Activated CD4-positive, alpha-beta T cell treated with anti-CD3 and anti-CD28 coated beads, Interleukin-2, amount 10 ng/mL, durations not matched to agents 24 days and 14 days (primary cell): ENCODE measurements around the gene MSMP. TPM values are rescaled to one million over a fixed set of nuclear protein-coding genes. Genes with fewer than 3 reads are reported as not detected.

Experiments used
- DNase-seq: peaks from one replicate; pipeline ENCODE4 v3.0.0; 2022
- H3K27ac Mint-ChIP-seq: one replicate; pipeline ENCODE4 v1.8.0; 2022; ENCODE audit warnings: mild to moderate bottlenecking, mixed read lengths
- H3K27me3 Mint-ChIP-seq: one replicate; pipeline ENCODE4 v1.8.0; 2022; ENCODE audit warnings: mixed read lengths
- H3K36me3 Mint-ChIP-seq: one replicate; pipeline ENCODE4 v1.8.0; 2022; ENCODE audit warnings: low read depth, mild to moderate bottlenecking, mixed read lengths
- H3K4me1 Mint-ChIP-seq: one replicate; pipeline ENCODE4 v1.8.0; 2021; ENCODE audit warnings: mixed read lengths
- H3K4me3 Mint-ChIP-seq: one replicate; pipeline ENCODE4 v1.8.0; 2022; ENCODE audit warnings: mild to moderate bottlenecking, moderate library complexity, mixed read lengths
- H3K9me3 Mint-ChIP-seq: one replicate; pipeline ENCODE4 v1.8.0; 2021; ENCODE audit warnings: mixed read lengths
- intact Hi-C: fragments of 100-400 bp; cut with micrococcal nuclease; formaldehyde crosslinking; loops from one replicate; pipeline ENCODE4 v1.15.1; 2023
- total RNA-seq: library from RNA; stranded (reverse); gene quantifications from 2 replicates; pipeline ENCODE4 v1.2.3, GENCODE V29; 2022

MSMP gene, protein sequence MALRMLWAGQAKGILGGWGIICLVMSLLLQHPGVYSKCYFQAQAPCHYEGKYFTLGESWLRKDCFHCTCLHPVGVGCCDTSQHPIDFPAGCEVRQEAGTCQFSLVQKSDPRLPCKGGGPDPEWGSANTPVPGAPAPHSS
- 0.88 TPM in 1 of 2 replicates, not detected in the other for total RNA-seq

DNA sequence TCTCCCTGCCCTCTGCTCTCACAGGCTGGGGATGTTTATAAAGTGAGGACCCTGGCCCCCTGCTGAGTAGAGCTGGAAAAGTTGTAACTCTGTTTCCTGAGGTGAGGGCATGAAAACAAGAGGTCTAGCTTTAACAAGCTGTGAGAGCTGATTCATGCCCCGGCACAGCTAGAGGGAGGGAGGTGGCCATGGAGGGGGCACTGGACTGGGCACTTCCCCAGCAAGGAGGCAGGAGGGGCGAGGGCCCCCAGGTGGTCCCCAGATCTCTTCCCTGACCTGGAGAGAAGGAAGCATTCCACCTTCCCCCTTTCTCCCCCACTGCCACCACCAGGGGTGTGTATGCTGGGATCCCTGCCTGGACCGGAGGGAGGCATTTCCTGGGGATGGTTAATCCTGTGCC is at the start of gene MSMP:
MSMP (minus strand) TSS at position 13 of the 400 bp plus-strand sequence. CDS start 147 bp downstream, outside the sequence.
- no peak within 1 kb of the TSS for H3K4me3 Mint-ChIP-seq
- H3K27me3 Mint-ChIP-seq: no peaks in the 10 kb centered on the region
- no peak within 1 kb of the TSS for H3K27ac Mint-ChIP-seq
- H3K36me3 Mint-ChIP-seq: peaks cover 32% of the 10 kb centered on the region
- intact Hi-C loops: no loop called here
- no peaks in the 10 kb centered on the region for H3K9me3 Mint-ChIP-seq
- DNase-seq: no peak
- H3K4me1 Mint-ChIP-seq: peaks cover 41% of the 10 kb centered on the region

GRCh38 chr9:35801328-35802128 is 47.5 kb upstream of the MSMP start:
- Mint-ChIP-seq H3K4me3 (no peak overlapping the region), H3K27ac (no peak overlapping the region), H3K27me3 (no peaks in the 10 kb centered on the region), H3K9me3 (no peaks in the 10 kb centered on the region), H3K36me3 (peaks cover 37% of the 10 kb centered on the region), H3K4me1 (peaks cover 16% of the 10 kb centered on the region)
- intact Hi-C loops: no loop called here
- DNase-seq: no peak

- Mint-ChIP-seq H3K27ac (no peak overlapping the region), H3K4me1 (peaks cover 16% of the 10 kb centered on the region), H3K36me3 (peaks cover 29% of the 10 kb centered on the region), H3K27me3 (no peaks in the 10 kb centered on the region), H3K4me3 (no peak overlapping the region), H3K9me3 (no peaks in the 10 kb centered on the region)
- DNase-seq: no peak
- intact Hi-C loops: no loop called here
Measured at GRCh38 chr9:35800530-35800929, 46.5 kb upstream of the MSMP start.

DNA sequence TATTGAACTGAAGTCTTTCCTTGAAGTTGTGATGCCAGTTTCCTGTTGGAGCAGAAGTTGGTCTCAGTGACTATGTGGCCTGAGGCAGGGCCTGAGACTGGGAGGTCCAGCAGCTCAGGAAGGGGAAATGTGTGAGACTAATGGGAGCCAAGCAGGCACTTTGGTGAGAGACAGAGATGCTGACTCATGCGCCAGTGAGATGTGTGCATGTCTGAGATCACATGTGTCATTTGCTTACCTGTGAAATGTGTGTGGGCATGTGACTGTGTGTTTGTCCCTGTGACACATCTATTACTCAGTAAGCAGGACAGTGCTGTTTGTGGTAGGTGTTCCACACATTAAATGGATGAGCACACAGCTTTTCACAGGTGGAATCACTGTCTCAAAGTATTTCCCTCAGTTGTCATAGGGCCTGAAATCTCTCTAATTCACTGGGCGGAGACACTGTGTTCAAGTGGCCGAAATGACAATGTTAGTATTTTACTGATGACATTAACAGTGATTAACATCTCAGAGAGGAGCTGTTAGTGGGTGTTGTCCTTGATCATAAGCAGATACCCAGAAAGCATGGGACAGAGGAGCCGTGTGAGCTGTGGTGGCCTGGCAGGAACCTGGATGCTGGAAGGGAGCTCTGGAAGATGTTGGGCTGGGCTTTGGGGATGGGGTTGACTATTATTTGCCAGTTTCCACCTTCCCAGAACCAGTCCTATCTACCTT is 44.7 kb upstream of the MSMP start:
- Mint-ChIP-seq H3K4me3 (no peak overlapping the region), H3K27ac (peak overlapping the region; percentile 78), H3K9me3 (no peaks in the 10 kb centered on the region), H3K27me3 (no peaks in the 10 kb centered on the region), H3K4me1 (peaks cover 28% of the 10 kb centered on the region), H3K36me3 (peaks cover 27% of the 10 kb centered on the region)
- intact Hi-C loops: loop anchor here (2.0 to 5.0 kb wide), 2 partner anchors 14 to 42 kb away; partner anchors contain the start of gene SPAG8
- DNase-seq: no peak

DNA sequence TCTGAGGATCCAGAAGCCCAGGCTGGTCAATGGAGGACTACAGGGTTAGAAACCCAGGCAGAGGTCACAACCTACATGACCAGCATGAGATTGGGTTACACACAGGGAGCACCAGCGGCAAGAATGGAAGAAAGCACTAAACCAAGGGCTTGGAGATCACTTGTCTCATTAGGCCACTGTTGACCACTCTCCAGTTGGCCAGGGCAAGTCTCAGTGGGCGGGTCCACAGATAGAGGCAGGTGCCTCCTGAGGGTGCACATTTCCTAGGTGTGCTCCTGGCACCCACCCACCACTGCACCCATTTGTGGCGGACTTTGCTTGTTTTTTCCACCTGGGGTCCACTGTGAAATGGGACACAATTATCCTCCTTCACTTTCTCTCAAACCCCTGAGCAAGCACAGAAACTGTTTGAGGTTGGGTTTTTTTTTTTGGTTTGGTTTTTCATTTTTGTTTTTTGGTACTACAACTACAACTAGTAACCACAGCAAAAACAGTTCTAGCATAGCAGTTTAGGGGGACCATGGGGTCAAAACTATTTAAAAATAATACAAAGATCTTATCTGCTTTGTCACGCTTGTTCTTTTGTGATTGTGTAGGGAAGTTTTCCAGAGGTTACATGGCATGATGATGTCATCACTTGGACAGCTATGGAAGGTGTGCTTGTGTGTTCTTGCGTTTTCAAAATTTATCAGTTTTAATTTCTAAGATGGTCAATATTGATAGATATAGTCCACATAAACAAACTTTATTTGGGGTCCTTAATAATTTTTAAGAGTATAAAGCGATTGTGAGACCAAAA is 43.4 kb upstream of the MSMP start:
- peak overlapping the region; percentile 1 for H3K27ac Mint-ChIP-seq
- intact Hi-C loops: loop anchor here (2.0 to 5.0 kb wide), 2 partner anchors 15 to 40 kb away; partner anchors contain the start of gene SPAG8
- peaks cover 31% of the 10 kb centered on the region for H3K4me1 Mint-ChIP-seq
- peaks cover 27% of the 10 kb centered on the region for H3K36me3 Mint-ChIP-seq
- no peaks in the 10 kb centered on the region for H3K9me3 Mint-ChIP-seq
- no peak for DNase-seq
- H3K27me3 Mint-ChIP-seq: no peaks in the 10 kb centered on the region
- no peak overlapping the region for H3K4me3 Mint-ChIP-seq

DNA sequence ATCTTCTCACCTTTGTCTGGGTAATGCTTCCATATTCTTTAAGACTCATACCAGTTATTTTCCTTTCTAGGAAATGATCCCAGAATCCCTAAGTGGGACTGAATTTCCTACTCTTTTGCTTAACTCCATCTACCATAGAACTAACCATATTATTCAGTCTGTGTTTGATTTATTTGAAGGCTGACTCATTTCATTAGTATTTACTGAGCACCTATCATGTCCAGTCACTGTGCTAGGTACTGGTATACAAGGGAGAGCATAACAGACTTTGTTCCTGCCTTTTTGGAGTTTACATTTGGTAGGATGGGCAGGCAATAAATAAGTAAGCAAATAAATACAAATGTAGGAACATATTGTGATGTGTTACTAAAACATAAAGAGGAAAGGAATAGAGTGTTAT is 41.6 kb upstream of the MSMP start:
- H3K4me3 Mint-ChIP-seq: no peak overlapping the region
- intact Hi-C loops: loop anchor here (5.0 kb wide), 1 partner anchor 38 kb away; no protein-coding TSS in a partner anchor

GRCh38 chr9:35793461-35793860 is 39.4 kb upstream of the MSMP start:
- no peak overlapping the region for H3K27ac Mint-ChIP-seq
- no peak overlapping the region for H3K4me3 Mint-ChIP-seq
- H3K27me3 Mint-ChIP-seq: no peaks in the 10 kb centered on the region
- no peaks in the 10 kb centered on the region for H3K9me3 Mint-ChIP-seq
- H3K36me3 Mint-ChIP-seq: peaks cover 4% of the 10 kb centered on the region
- H3K4me1 Mint-ChIP-seq: peaks cover 27% of the 10 kb centered on the region
- intact Hi-C loops: no loop called here
- no peak for DNase-seq

More for the DNA sequence above, 41.6 kb upstream of the MSMP start:
- Mint-ChIP-seq H3K27ac (peak overlapping the region; percentile 16), H3K36me3 (peaks cover 12% of the 10 kb centered on the region), H3K4me1 (peaks cover 31% of the 10 kb centered on the region), H3K9me3 (no peaks in the 10 kb centered on the region), H3K27me3 (no peaks in the 10 kb centered on the region)
- DNase-seq: no peak

DNA sequence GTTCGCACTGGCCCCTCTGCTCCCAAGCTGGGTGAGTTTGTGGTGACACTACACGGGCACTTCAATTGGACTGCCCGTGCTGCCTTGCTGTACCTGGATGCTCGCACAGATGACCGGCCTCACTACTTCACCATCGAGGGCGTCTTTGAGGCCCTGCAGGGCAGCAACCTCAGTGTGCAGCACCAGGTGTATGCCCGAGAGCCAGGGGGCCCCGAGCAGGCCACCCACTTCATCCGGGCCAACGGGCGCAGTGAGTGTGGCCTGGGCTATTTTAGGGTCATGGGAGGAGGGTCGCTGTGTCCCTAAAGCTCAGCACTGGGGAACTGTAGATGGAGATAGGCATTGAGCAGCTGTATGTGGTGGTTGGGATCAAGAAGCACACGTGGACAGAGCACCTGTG is 38.8 kb upstream of the MSMP start:
- Mint-ChIP-seq H3K4me3 (no peak overlapping the region), H3K9me3 (no peaks in the 10 kb centered on the region), H3K4me1 (peaks cover 25% of the 10 kb centered on the region), H3K36me3 (peaks cover 4% of the 10 kb centered on the region), H3K27ac (no peak overlapping the region), H3K27me3 (no peaks in the 10 kb centered on the region)
- no peak for DNase-seq
- intact Hi-C loops: no loop called here

- no peak overlapping the region for H3K27ac Mint-ChIP-seq
Measured at GRCh38 chr9:35792024-35792813, 38.1 kb upstream of the MSMP start.

GRCh38 chr9:35791297-35791921 is 37.3 kb upstream of the MSMP start, which contains the start of gene NPR2:
TSS of gene NPR2 (plus strand) at chr9:35791591. CDS start at chr9:35792409, 818 bp downstream.
- no peak within 1 kb of the TSS for H3K27ac Mint-ChIP-seq
- peaks cover 17% of the 10 kb centered on the region for H3K4me1 Mint-ChIP-seq
- intact Hi-C loops: loop anchor here (2.0 kb wide), 2 partner anchors 23 to 35 kb away; partner anchors contain the start of gene HINT2
- H3K27me3 Mint-ChIP-seq: no peaks in the 10 kb centered on the region
- H3K9me3 Mint-ChIP-seq: no peaks in the 10 kb centered on the region
- no peak for DNase-seq
- peaks cover 12% of the 10 kb centered on the region for H3K36me3 Mint-ChIP-seq
- H3K4me3 Mint-ChIP-seq: no peak within 1 kb of the TSS

More at GRCh38 chr9:35792024-35792813, 38.1 kb upstream of the MSMP start:
- no peaks in the 10 kb centered on the region for H3K27me3 Mint-ChIP-seq
- H3K36me3 Mint-ChIP-seq: peaks cover 10% of the 10 kb centered on the region
- intact Hi-C loops: no loop called here
- H3K4me1 Mint-ChIP-seq: peaks cover 21% of the 10 kb centered on the region
- H3K4me3 Mint-ChIP-seq: no peak overlapping the region
- DNase-seq: no peak
- no peaks in the 10 kb centered on the region for H3K9me3 Mint-ChIP-seq

GRCh38 chr9:35790385-35791296 is 36.6 kb upstream of the MSMP start:
- DNase-seq: peak; percentile 87
- no peak overlapping the region for H3K4me3 Mint-ChIP-seq
- H3K27me3 Mint-ChIP-seq: no peaks in the 10 kb centered on the region
- H3K36me3 Mint-ChIP-seq: peaks cover 18% of the 10 kb centered on the region
- no peak overlapping the region for H3K27ac Mint-ChIP-seq
- intact Hi-C loops: loop anchor here (1.0 to 2.0 kb wide), 3 partner anchors 24 to 92 kb away; partner anchors contain the start of gene HINT2
- H3K9me3 Mint-ChIP-seq: no peaks in the 10 kb centered on the region
- H3K4me1 Mint-ChIP-seq: peaks cover 17% of the 10 kb centered on the region
